HepG2 (cell line): ENCODE data around the gene EZH1. TPM values are rescaled to one million over a fixed set of nuclear protein-coding genes. Genes with fewer than 3 reads are reported as not detected.

Experiments
- ARNTL ChIP-seq: sonication (generic); formaldehyde crosslinking; IDR thresholded peaks from 2 replicates; pipeline ENCODE4 v1.4.0; 2020; ENCODE audit warnings: mild to moderate bottlenecking, missing genetic modification reagents
- CENPBD1 ChIP-seq: sonication (generic); formaldehyde crosslinking; IDR thresholded peaks from 2 replicates; pipeline ENCODE4 v1.8.0; 2022; ENCODE audit warnings: missing genetic modification reagents, low read depth, mild to moderate bottlenecking, borderline replicate concordance
- DNMT3B ChIP-seq: conservative IDR thresholded peaks from 2 replicates; pipeline ENCODE4 v1.6.1; 2016; ENCODE audit warnings: missing biosample characterization, control low read depth
- E2F2 ChIP-seq: sonication (generic); formaldehyde crosslinking; IDR thresholded peaks from 2 replicates; pipeline ENCODE4 v1.4.0; 2020; ENCODE audit warnings: missing genetic modification reagents, borderline replicate concordance
- FLYWCH1 ChIP-seq: sonication (generic); formaldehyde crosslinking; IDR thresholded peaks from 2 replicates; pipeline ENCODE4 v1.8.1; 2023; ENCODE audit warnings: mild to moderate bottlenecking, missing genetic modification reagents
- HNRNPLL ChIP-seq: fragments of 200-400 bp; formaldehyde crosslinking; IDR thresholded peaks from 2 replicates; pipeline ENCODE4 v1.6.1; 2017; ENCODE audit warnings: mild to moderate bottlenecking, low read depth, low read length; ENCODE audit not compliant: poor library complexity, severe bottlenecking
- NFATC3 ChIP-seq: sonication (generic); formaldehyde crosslinking; IDR thresholded peaks from 2 replicates; pipeline ENCODE4 v1.5.1; 2020; ENCODE audit warnings: mild to moderate bottlenecking, missing genetic modification reagents
- NR0B2 ChIP-seq: sonication (generic); formaldehyde crosslinking; IDR thresholded peaks from 2 replicates; pipeline ENCODE4 v1.4.0; 2020; ENCODE audit warnings: mild to moderate bottlenecking, missing genetic modification reagents
- NR2F2 ChIP-seq: IDR thresholded peaks from 2 replicates; pipeline ENCODE4 v1.6.1; 2012; ENCODE audit warnings: low read depth, inconsistent platforms, borderline replicate concordance
- PPARG ChIP-seq: conservative IDR thresholded peaks from 2 replicates; pipeline ENCODE4 v1.6.1; 2016; ENCODE audit warnings: missing biosample characterization, missing genetic modification reagents
- RARG ChIP-seq: sonication (generic); formaldehyde crosslinking; IDR thresholded peaks from 2 replicates; pipeline ENCODE4 v1.4.0; 2020; ENCODE audit warnings: low read depth, mild to moderate bottlenecking, missing genetic modification reagents
- RXRA ChIP-seq: sonication (generic); formaldehyde crosslinking; IDR thresholded peaks from 2 replicates; pipeline ENCODE4 v1.5.1; 2020; ENCODE audit warnings: missing genetic modification reagents
- SAFB2 ChIP-seq: sonication (generic); formaldehyde crosslinking; IDR thresholded peaks from 2 replicates; pipeline ENCODE4 v1.5.1; 2020; ENCODE audit warnings: missing genetic modification reagents, low read depth, mild to moderate bottlenecking, borderline replicate concordance
- SMARCE1 ChIP-seq: fragments of 450-650 bp; IDR thresholded peaks from 2 replicates; pipeline ENCODE4 v1.6.1; 2017; ENCODE audit warnings: borderline replicate concordance
- U2AF1 ChIP-seq: fragments of 200-400 bp; formaldehyde crosslinking; optimal IDR thresholded peaks from 2 replicates; pipeline ENCODE3; 2017; ENCODE audit warnings: mild to moderate bottlenecking, low read depth, low read length
- USF2 ChIP-seq, 2 experiments: sonication (generic) in 1 of 2; formaldehyde crosslinking in 1 of 2; IDR thresholded peaks; 2 replicates each; pipeline versions ENCODE4 v1.5.1 to v1.6.1; 2011 to 2020; ENCODE audit warnings: borderline replicate concordance in 1 of 2, low read depth in 1 of 2, low read length in 1 of 2, mild to moderate bottlenecking in 1 of 2, missing genetic modification reagents in 1 of 2, moderate library complexity in 1 of 2
- ZNF12 ChIP-seq: sonication (generic); formaldehyde crosslinking; IDR thresholded peaks from 2 replicates; pipeline ENCODE4 v1.5.0; 2020; ENCODE audit warnings: missing genetic modification reagents
- ZNF652 ChIP-seq: IDR thresholded peaks from 2 replicates; pipeline ENCODE4 v1.6.1; 2016; ENCODE audit warnings: low read depth, borderline replicate concordance
- ZNF672 ChIP-seq: sonication (generic); formaldehyde crosslinking; IDR thresholded peaks from 2 replicates; pipeline ENCODE4 v1.8.1; 2022; ENCODE audit warnings: missing genetic modification reagents
- ZNF83 ChIP-seq: sonication (generic); formaldehyde crosslinking; IDR thresholded peaks from 2 replicates; pipeline ENCODE4 v1.4.0; 2020; ENCODE audit warnings: missing genetic modification reagents, mild to moderate bottlenecking, borderline replicate concordance
- polyA plus RNA-seq, 8 experiments: library from polyadenylated mRNA; depleted of rRNA in 3 of 8; stranded (reverse) in 7 of 8; unstranded in 1 of 8; fragments of >200 nt; fragmentation: Illumina TruSeq in 4 of 8; extraction: Trizol in 4 of 8; gene quantifications; 2 replicates each; pipeline versions ENCODE4 v1.2.1 to v1.2.3, GENCODE V29; 2011 to 2016; ENCODE audit warnings: low read depth in 4 of 8, missing spikeins in 1 of 8, mixed read lengths in 1 of 8; ENCODE audit not compliant: insufficient read depth in 1 of 8
- total RNA-seq, 5 experiments: library from RNA; depleted of rRNA; stranded (reverse); fragments of >200 nt; fragmentation: Illumina TruSeq; extraction: Trizol; gene quantifications; 2 replicates each; pipeline ENCODE4 v1.2.3, GENCODE V29; 2016; ENCODE audit warnings: low read depth in 1 of 5

EZH1 gene
- total and polyA plus RNA-seq, 2 of the 13 experiments (the other 11 are each of a cell fraction or from before 2014, with no cell fraction given): 11.6 to 24.0 TPM

- TF ChIP-seq USF2 (IDR thresholded peaks at IDR 0.05; ENCODE audit: low read depth, low read length) (no peak), USF2 (CRISPR knock-in tag; IDR thresholded peaks at IDR 0.05; ENCODE audit: borderline replicate concordance) (peak; percentile 40; the same call in 1 of the 2 replicates), RXRA (peak; percentile 60; the same call in 1 of the 2 replicates), SMARCE1 (no peak), PPARG (CRISPR knock-in tag) (peak; percentile 50), NFATC3 (CRISPR knock-in tag) (peak; percentile 88; the same call in 1 of the 2 replicates), NR2F2 (no peak), ZNF672 (CRISPR knock-in tag) (no peak), ZNF652 (CRISPR knock-in tag) (no peak), NR0B2 (CRISPR knock-in tag) (peak; percentile 94), SAFB2 (CRISPR knock-in tag) (0 out of 2 replicates have a peak, but pooled peaks have one; percentile 41), HNRNPLL (peak; percentile 47), RARG (no peak), DNMT3B (CRISPR knock-in tag) (no peak), U2AF1 (no peak), FLYWCH1 (CRISPR knock-in tag) (peak; percentile 95; the same call in 1 of the 2 replicates), E2F2 (no peak; the same call in 1 of the 2 replicates), CENPBD1 (CRISPR knock-in tag) (peak; percentile 25; the same call in 1 of the 2 replicates), ZNF83 (CRISPR knock-in tag) (0 out of 2 replicates have a peak, but pooled peaks have one; percentile 69), ZNF12 (peak; percentile 38; the same call in 1 of the 2 replicates), ARNTL (peak; percentile 81; the same call in 1 of the 2 replicates)
These were observed at the start of gene EZH1 (continued) for GRCh38 chr17:42744806-42745617.
